Tibial nerve (tissue), 4 donors: Measurements from ENCODE around the gene CD8A. TPM values are rescaled to one million over a fixed set of nuclear protein-coding genes. Genes with fewer than 3 reads are reported as not detected.

Experiments used
- DNase-seq, 2 donors: peaks; one replicate each; pipeline ENCODE4 v3.0.0-alpha.2; 2019; ENCODE audit warnings: low spot score in 2 of 2
- H3K27ac ChIP-seq, 4 donors: fragments of 200-600 bp; sonication (generic) in 3 of 4; one replicate each; pipeline ENCODE4 v1.5.1; 2017 to 2019; ENCODE audit warnings: mild to moderate bottlenecking in 1 of 4
- H3K27me3 ChIP-seq, 2 donors: fragments of 200-600 bp; sonication (generic) in 1 of 2; one replicate each; pipeline versions ENCODE4 v1.5.1 to v1.6.0; 2017 to 2019
- H3K36me3 ChIP-seq, 3 donors: fragments of 200-600 bp; sonication (generic); one replicate each; pipeline ENCODE4 v1.5.1; 2018 to 2019
- H3K4me1 ChIP-seq, 4 donors: fragments of 200-600 bp; sonication (generic) in 3 of 4; one replicate each; pipeline ENCODE4 v1.5.1; 2017 to 2019
- H3K4me3 ChIP-seq, 4 donors: fragments of 200-600 bp; sonication (generic) in 3 of 4; one replicate each; pipeline ENCODE4 v1.5.1; 2017 to 2019; ENCODE audit warnings: mild to moderate bottlenecking in 1 of 4, moderate library complexity in 1 of 4
- H3K9me3 ChIP-seq, 4 donors: fragments of 200-600 bp; sonication (generic) in 3 of 4; one replicate each; pipeline ENCODE4 v1.5.1; 2017 to 2019
- EP300 ChIP-seq, 2 donors: sonication (generic); formaldehyde crosslinking; IDR thresholded peaks; one replicate each; pipeline ENCODE4 v1.6.1; 2017; ENCODE audit warnings: antibody characterized with exemption in 2 of 2, mild to moderate bottlenecking in 1 of 2
- POLR2A ChIP-seq, 2 donors: fragments of 450-650 bp; IDR thresholded peaks; one replicate each; pipeline ENCODE4 v1.6.1; 2017; ENCODE audit warnings: antibody characterized with exemption in 2 of 2, mild to moderate bottlenecking in 2 of 2, moderate library complexity in 2 of 2
- WGBS, 2 donors: methylation state at CpG; one replicate each; pipeline ENCODE4 v1.1.5; 2018; 5-methylcytosine and 5-hydroxymethylcytosine counted together
- total RNA-seq, 4 donors: library from RNA; depleted of rRNA; stranded (reverse); fragments of >200 nt; gene quantifications; one replicate each; pipeline ENCODE4 v1.1.0, GENCODE V29; 2016
- TF ChIP-seq, protein P1 (sequence below), 5 experiments: fragments of 200-600 bp in 3 of 5; fragments of 450-650 bp in 2 of 5; sonication (generic) in 3 of 5; IDR thresholded peaks; one replicate each; pipeline ENCODE4 v1.5.1; 2016 to 2019; ENCODE audit warnings: antibody characterized with exemption in 5 of 5, mild to moderate bottlenecking in 3 of 5, moderate library complexity in 2 of 5

Gene CD8A
- total RNA-seq, 4 donors from 2014 or later, result 0.63 to 1.8 (median 1.1) TPM; not detected in 1

- Histone ChIP-seq H3K4me3 (no peak overlapping the region), H3K9me3 (no peaks in the 10 kb centered on the region), H3K36me3 (peaks cover 0 to 55% (median 0%) of the 10 kb centered on the region in 3 donors), H3K27ac (no peak overlapping the region), H3K27me3 (no peaks in the 10 kb centered on the region), H3K4me1 (peaks cover 0 to 2% (median 0%) of the 10 kb centered on the region in 4 donors)
- WGBS, 2 donors, result 90 to 94% methylated on average over 7 of the region's 7 CpGs
- no peak for DNase-seq
- TF ChIP-seq, protein P1, sequence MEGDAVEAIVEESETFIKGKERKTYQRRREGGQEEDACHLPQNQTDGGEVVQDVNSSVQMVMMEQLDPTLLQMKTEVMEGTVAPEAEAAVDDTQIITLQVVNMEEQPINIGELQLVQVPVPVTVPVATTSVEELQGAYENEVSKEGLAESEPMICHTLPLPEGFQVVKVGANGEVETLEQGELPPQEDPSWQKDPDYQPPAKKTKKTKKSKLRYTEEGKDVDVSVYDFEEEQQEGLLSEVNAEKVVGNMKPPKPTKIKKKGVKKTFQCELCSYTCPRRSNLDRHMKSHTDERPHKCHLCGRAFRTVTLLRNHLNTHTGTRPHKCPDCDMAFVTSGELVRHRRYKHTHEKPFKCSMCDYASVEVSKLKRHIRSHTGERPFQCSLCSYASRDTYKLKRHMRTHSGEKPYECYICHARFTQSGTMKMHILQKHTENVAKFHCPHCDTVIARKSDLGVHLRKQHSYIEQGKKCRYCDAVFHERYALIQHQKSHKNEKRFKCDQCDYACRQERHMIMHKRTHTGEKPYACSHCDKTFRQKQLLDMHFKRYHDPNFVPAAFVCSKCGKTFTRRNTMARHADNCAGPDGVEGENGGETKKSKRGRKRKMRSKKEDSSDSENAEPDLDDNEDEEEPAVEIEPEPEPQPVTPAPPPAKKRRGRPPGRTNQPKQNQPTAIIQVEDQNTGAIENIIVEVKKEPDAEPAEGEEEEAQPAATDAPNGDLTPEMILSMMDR (IDR thresholded peaks at IDR 0.05), result no peak
- no peak for TF ChIP-seq EP300 (IDR thresholded peaks at IDR 0.05)
- no peak for TF ChIP-seq POLR2A (IDR thresholded peaks at IDR 0.05)
These were observed 14.2 kb downstream of the CD8A start for GRCh38 chr2:86776532-86776931.

GRCh38 chr2:86775338-86775737 lies 15.4 kb downstream of the CD8A start:
- 39 to 49% methylated on average over 4 of the region's 4 CpGs for WGBS, 2 donors
- Histone ChIP-seq H3K9me3 (no peaks in the 10 kb centered on the region), H3K27me3 (no peaks in the 10 kb centered on the region), H3K27ac (no peak overlapping the region), H3K4me1 (peaks cover 0 to 2% (median 0%) of the 10 kb centered on the region in 4 donors), H3K4me3 (no peak overlapping the region), H3K36me3 (peaks cover 0 to 67% (median 5%) of the 10 kb centered on the region in 3 donors)
- DNase-seq, result no peak
- TF ChIP-seq EP300 (IDR thresholded peaks at IDR 0.05) (no peak), POLR2A (IDR thresholded peaks at IDR 0.05) (no peak)
- TF ChIP-seq, protein P1 (IDR thresholded peaks at IDR 0.05), result no peak

GRCh38 chr2:86774862-86775261 lies 15.9 kb downstream of the CD8A start:
- H3K4me3 ChIP-seq, result no peak overlapping the region
- no peak overlapping the region for H3K27ac ChIP-seq
- no peak for DNase-seq
- 69 to 74% methylated on average over 5 of the region's 5 CpGs for WGBS, 2 donors
- H3K27me3 ChIP-seq, result no peaks in the 10 kb centered on the region
- no peaks in the 10 kb centered on the region for H3K9me3 ChIP-seq
- H3K4me1 ChIP-seq, result peaks cover 0 to 2% (median 0%) of the 10 kb centered on the region in 4 donors
- peaks cover 0 to 72% (median 5%) of the 10 kb centered on the region in 3 donors for H3K36me3 ChIP-seq
- TF ChIP-seq POLR2A (IDR thresholded peaks at IDR 0.05) (no peak), EP300 (IDR thresholded peaks at IDR 0.05) (no peak)
- TF ChIP-seq, protein P1 (IDR thresholded peaks at IDR 0.05), result no peak

GRCh38 chr2:86772611-86773010 lies 18.1 kb downstream of the CD8A start:
- H3K27me3 ChIP-seq, result no peaks in the 10 kb centered on the region
- WGBS, 2 donors, result 78 to 92% methylated on average over 5 of the region's 5 CpGs
- no peak for DNase-seq
- H3K4me3 ChIP-seq, result no peak overlapping the region
- H3K4me1 ChIP-seq, result no peaks in the 10 kb centered on the region
- peaks cover 0 to 90% (median 5%) of the 10 kb centered on the region in 3 donors for H3K36me3 ChIP-seq
- no peaks in the 10 kb centered on the region for H3K9me3 ChIP-seq
- TF ChIP-seq EP300 (IDR thresholded peaks at IDR 0.05) (no peak), POLR2A (IDR thresholded peaks at IDR 0.05) (no peak)
- TF ChIP-seq, protein P1 (IDR thresholded peaks at IDR 0.05), result no peak
- no peak overlapping the region for H3K27ac ChIP-seq

- Histone ChIP-seq H3K9me3 (no peaks in the 10 kb centered on the region), H3K4me3 (no peak overlapping the region), H3K36me3 (peaks cover 0 to 90% (median 5%) of the 10 kb centered on the region in 3 donors), H3K27me3 (no peaks in the 10 kb centered on the region), H3K4me1 (no peaks in the 10 kb centered on the region), H3K27ac (no peak overlapping the region)
- no peak for DNase-seq
- TF ChIP-seq EP300 (IDR thresholded peaks at IDR 0.05), result no peak
- TF ChIP-seq, protein P1 (IDR thresholded peaks at IDR 0.05), result no peak
- TF ChIP-seq POLR2A (IDR thresholded peaks at IDR 0.05), result no peak
- WGBS, 2 donors, result 91 to 95% methylated on average over 6 of the region's 6 CpGs
These were observed 19.9 kb downstream of the CD8A start for GRCh38 chr2:86770816-86771301.
